Mucosa of rectum (tissue), 2 donors: ENCODE measurements around the gene NOXO1.

Experiments
- H3K27ac ChIP-seq, 2 donors: one replicate each; pipeline ENCODE4 v1.7.0; 2013; ENCODE audit warnings: inconsistent platforms in 2 of 2, low read depth in 2 of 2, low read length in 2 of 2
- H3K27me3 ChIP-seq, 2 donors: one replicate each; pipeline ENCODE4 v1.7.0; 2013; ENCODE audit warnings: low read length in 2 of 2; ENCODE audit not compliant: control insufficient read depth in 2 of 2, insufficient read depth in 2 of 2
- H3K36me3 ChIP-seq, 2 donors: one replicate each; pipeline ENCODE4 v1.7.0; 2013; ENCODE audit warnings: low read length in 2 of 2; ENCODE audit not compliant: control insufficient read depth in 2 of 2, insufficient read depth in 2 of 2
- H3K4me1 ChIP-seq, 2 donors: one replicate each; pipeline ENCODE4 v1.7.0; 2013; ENCODE audit warnings: low read length in 2 of 2, mild to moderate bottlenecking in 1 of 2; ENCODE audit not compliant: control insufficient read depth in 2 of 2, insufficient read depth in 2 of 2
- H3K4me3 ChIP-seq, 2 donors: one replicate each; pipeline ENCODE4 v1.7.0; 2013; ENCODE audit warnings: low read length in 2 of 2
- H3K9ac ChIP-seq, 2 donors: one replicate each; pipeline ENCODE4 v1.7.0; 2013; ENCODE audit warnings: low read length in 2 of 2, low read depth in 1 of 2, mild to moderate bottlenecking in 1 of 2
- H3K9me3 ChIP-seq, 2 donors: one replicate each; pipeline ENCODE4 v1.7.0; 2013; ENCODE audit warnings: low read length in 2 of 2; ENCODE audit not compliant: control insufficient read depth in 2 of 2
- donor health status: healthy.
- donor health status: Normal muscosa, but diverticular disease.

NOXO1 gene

GRCh38 chr16:1987198-1987597, 5.9 kb upstream of the NOXO1 start:
- Histone ChIP-seq H3K4me1 (peaks cover 52 to 59% of the 10 kb centered on the region in 2 donors), H3K9me3 (no peaks in the 10 kb centered on the region), H3K9ac (no peak overlapping the region), H3K4me3 (no peak overlapping the region), H3K27ac (no peak overlapping the region), H3K27me3 (peaks cover 20% of the 10 kb centered on the region in 2 donors), H3K36me3 (peaks cover 14 to 16% of the 10 kb centered on the region in 2 donors)

GRCh38 chr16:1985466-1986150, 4.3 kb upstream of the NOXO1 start:
- Histone ChIP-seq H3K36me3 (peaks cover 14 to 16% of the 10 kb centered on the region in 2 donors), H3K27ac (peak overlapping the region; percentile 96 to 98), H3K4me1 (peaks cover 53 to 62% of the 10 kb centered on the region in 2 donors), H3K4me3 (peak overlapping the region; percentile 68 to 76), H3K9me3 (no peaks in the 10 kb centered on the region), H3K27me3 (peaks cover 14 to 27% of the 10 kb centered on the region in 2 donors), H3K9ac (peak overlapping the region; percentile 79 to 86)

- H3K27ac ChIP-seq = peak overlapping the region; percentile 96 to 98
- H3K27me3 ChIP-seq = peaks cover 10 to 26% of the 10 kb centered on the region in 2 donors
Measured at GRCh38 chr16:1984347-1985225, 3.3 kb upstream of the NOXO1 start.

GRCh38 chr16:1983544-1984346, 2.5 kb upstream of the NOXO1 start, which contains the start of gene GFER:
GFER (plus strand) TSS chr16:1984193; CDS start chr16:1984219, 26 bp downstream.
- peaks cover 54 to 68% of the 10 kb centered on the region in 2 donors for H3K4me1 ChIP-seq
- H3K36me3 ChIP-seq = peaks cover 14 to 16% of the 10 kb centered on the region in 2 donors
- peaks cover 2 to 19% of the 10 kb centered on the region in 2 donors for H3K27me3 ChIP-seq
- peak within 1 kb of the TSS; percentile 96 to 98 for H3K27ac ChIP-seq
- peak within 1 kb of the TSS; percentile 68 to 76 for H3K4me3 ChIP-seq
- no peaks in the 10 kb centered on the region for H3K9me3 ChIP-seq
- peak within 1 kb of the TSS; percentile 79 to 86 for H3K9ac ChIP-seq

More at GRCh38 chr16:1984347-1985225, 3.3 kb upstream of the NOXO1 start:
- H3K36me3 ChIP-seq = peaks cover 14 to 16% of the 10 kb centered on the region in 2 donors
- peak overlapping the region; percentile 68 to 76 for H3K4me3 ChIP-seq
- H3K4me1 ChIP-seq = peaks cover 56 to 69% of the 10 kb centered on the region in 2 donors
- H3K9me3 ChIP-seq = no peaks in the 10 kb centered on the region
- H3K9ac ChIP-seq = peak overlapping the region; percentile 79 to 86

- peaks cover 57 to 72% of the 10 kb centered on the region in 2 donors for H3K4me1 ChIP-seq
- peaks cover 18 to 19% of the 10 kb centered on the region in 2 donors for H3K36me3 ChIP-seq
- no peaks in the 10 kb centered on the region for H3K9me3 ChIP-seq
- peak overlapping the region; percentile 72 to 86 for H3K9ac ChIP-seq
- peak overlapping the region; percentile 68 to 76 for H3K4me3 ChIP-seq
- peak overlapping the region; percentile 96 to 98 for H3K27ac ChIP-seq
- H3K27me3 ChIP-seq = peaks cover 0 to 14% of the 10 kb centered on the region in 2 donors
Measured at GRCh38 chr16:1982991-1983543, 1.8 kb upstream of the NOXO1 start.

- Histone ChIP-seq H3K36me3 (peaks cover 24% of the 10 kb centered on the region in 2 donors), H3K27me3 (peaks cover 0 to 14% of the 10 kb centered on the region in 2 donors), H3K9me3 (no peaks in the 10 kb centered on the region), H3K4me3 (peak overlapping the region; percentile 29 to 57), H3K27ac (peak overlapping the region; percentile 96 to 98), H3K4me1 (peaks cover 58 to 72% of the 10 kb centered on the region in 2 donors), H3K9ac (peak overlapping the region; percentile 15 to 86)
Measured at GRCh38 chr16:1982013-1982433, 754 bp upstream of the NOXO1 start.

- Histone ChIP-seq H3K36me3 (peaks cover 24% of the 10 kb centered on the region in 2 donors), H3K27ac (peak overlapping the region; percentile 96 to 98), H3K9me3 (no peaks in the 10 kb centered on the region), H3K4me1 (peaks cover 51 to 61% of the 10 kb centered on the region in 2 donors), H3K4me3 (peak overlapping the region; percentile 57 to 61), H3K27me3 (peaks cover 0 to 14% of the 10 kb centered on the region in 2 donors), H3K9ac (peak overlapping the region; percentile 66 to 86)
Measured at GRCh38 chr16:1980770-1981087, 540 bp downstream of the NOXO1 start.

- Histone ChIP-seq H3K27me3 (peaks cover 0 to 14% of the 10 kb centered on the region in 2 donors), H3K4me1 (peaks cover 46 to 56% of the 10 kb centered on the region in 2 donors), H3K36me3 (peaks cover 28 to 29% of the 10 kb centered on the region in 2 donors), H3K9ac (peak overlapping the region; percentile 70 to 86), H3K4me3 (peak overlapping the region; percentile 57 to 61), H3K27ac (peak overlapping the region; percentile 96 to 98), H3K9me3 (no peaks in the 10 kb centered on the region)
Measured at GRCh38 chr16:1980030-1980769, 1.1 kb downstream of the NOXO1 start.
